ENCODE data around the gene ACYP2.

The ACYP2 gene

DNA sequence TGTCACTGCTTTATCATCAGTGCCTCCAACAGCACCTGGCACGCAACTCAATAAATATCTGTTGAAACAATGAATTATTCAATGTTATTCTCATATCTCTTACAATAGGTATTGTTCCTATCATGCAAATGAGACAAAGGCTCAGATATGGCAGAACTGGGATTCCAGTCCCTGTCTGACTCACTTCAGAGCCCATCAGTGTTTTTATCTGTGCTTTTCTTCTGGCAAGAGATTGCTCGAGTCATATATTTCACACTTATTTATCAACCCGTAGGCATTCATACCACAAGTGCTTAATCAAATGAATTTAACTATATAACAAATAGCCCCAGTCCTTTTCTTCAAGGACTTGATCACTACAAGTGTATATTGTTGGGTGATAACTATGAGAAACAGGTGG, 217.0 kb downstream of the ACYP2 start:
- TF ChIP-seq, protein P1, sequence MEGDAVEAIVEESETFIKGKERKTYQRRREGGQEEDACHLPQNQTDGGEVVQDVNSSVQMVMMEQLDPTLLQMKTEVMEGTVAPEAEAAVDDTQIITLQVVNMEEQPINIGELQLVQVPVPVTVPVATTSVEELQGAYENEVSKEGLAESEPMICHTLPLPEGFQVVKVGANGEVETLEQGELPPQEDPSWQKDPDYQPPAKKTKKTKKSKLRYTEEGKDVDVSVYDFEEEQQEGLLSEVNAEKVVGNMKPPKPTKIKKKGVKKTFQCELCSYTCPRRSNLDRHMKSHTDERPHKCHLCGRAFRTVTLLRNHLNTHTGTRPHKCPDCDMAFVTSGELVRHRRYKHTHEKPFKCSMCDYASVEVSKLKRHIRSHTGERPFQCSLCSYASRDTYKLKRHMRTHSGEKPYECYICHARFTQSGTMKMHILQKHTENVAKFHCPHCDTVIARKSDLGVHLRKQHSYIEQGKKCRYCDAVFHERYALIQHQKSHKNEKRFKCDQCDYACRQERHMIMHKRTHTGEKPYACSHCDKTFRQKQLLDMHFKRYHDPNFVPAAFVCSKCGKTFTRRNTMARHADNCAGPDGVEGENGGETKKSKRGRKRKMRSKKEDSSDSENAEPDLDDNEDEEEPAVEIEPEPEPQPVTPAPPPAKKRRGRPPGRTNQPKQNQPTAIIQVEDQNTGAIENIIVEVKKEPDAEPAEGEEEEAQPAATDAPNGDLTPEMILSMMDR (conservative IDR thresholded peaks at IDR 0.05; ENCODE audit: low read depth, low read length), result no peak
- no peak overlapping the region for H3K4me3 ChIP-seq (ENCODE audit: low read length)
- DNase-seq (ENCODE audit: low read depth), result no peak

DNA sequence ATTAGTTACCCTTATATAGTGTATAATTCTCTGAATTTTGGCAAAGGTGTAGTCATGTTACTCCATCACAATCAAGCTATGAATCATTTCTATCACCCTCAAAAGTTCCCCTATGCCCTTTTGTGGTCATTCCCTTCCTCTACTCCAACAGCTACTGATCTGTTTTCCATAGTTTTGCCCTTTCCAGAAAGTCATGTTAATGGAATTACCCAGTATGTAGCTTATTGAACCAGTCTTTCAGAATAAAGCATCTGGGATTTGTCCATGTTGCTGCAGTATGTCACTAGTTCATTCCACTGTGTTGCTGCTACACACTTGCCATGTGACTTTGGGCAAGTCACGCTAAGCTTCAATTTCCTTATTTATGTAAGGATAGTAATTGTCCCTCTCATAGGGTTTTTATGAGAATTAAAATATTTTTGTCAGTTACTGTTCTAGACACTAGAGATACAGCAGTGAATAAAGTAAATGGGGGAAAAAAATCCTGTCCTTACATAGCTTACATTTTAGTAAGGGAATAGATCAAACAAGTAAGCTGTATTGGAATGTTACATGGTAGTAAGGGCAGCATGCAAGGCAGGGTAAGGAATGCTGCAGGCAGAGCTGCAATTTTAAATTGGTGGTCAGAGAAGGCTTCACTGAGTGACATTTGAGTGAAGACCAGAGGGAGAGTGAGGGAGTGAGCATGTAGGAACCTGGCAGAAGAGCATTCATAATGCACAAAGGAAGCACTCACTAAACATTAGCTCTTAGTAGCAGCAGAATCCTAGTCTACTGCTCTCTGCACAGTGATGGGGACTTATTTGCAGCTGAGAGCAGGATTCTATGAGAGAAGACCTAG, 220.9 kb downstream of the ACYP2 start:
- TF ChIP-seq, protein P1 (conservative IDR thresholded peaks at IDR 0.05; ENCODE audit: low read depth, low read length), result no peak
- DNase-seq (ENCODE audit: low read depth), result no peak
- H3K4me3 ChIP-seq (ENCODE audit: low read length), result no peak overlapping the region

DNA sequence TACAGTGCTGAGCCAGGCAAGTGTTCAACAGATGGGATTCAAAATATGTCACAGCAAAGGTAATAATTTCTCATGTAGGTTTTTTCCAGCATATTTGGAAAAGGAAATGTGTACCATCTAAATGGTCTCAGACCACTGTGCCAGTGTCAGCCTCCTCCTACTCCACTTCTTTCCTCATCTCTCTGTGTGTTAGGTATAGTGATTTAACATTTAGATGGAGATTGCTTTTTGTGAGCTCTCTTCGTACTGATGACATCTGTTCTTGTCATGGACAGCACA, 221.5 kb downstream of the ACYP2 start:
- DNase-seq (ENCODE audit: low read depth), result no peak
- TF ChIP-seq, protein P1 (conservative IDR thresholded peaks at IDR 0.05; ENCODE audit: low read depth, low read length), result no peak
- no peak overlapping the region for H3K4me3 ChIP-seq (ENCODE audit: low read length)

DNA sequence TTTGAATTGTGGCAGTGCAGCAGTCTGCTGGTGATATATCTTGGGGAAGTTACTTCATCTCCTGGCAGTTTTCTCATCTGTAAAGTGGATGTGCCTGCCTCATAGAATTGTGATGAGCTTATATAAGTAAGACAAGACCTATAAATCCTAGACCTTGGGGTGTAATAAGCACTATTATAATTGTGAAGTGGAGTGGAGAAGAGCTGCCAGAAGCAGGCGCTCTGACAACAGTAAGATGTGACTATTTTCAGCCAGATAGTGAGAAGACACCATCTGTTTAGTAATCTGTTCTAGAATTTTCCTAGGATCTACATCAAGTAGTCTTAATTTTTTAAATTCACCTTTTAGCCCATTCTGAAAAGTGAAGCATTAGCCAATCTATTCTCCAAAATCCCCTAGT, 226.2 kb downstream of the ACYP2 start:
- TF ChIP-seq, protein P1 (conservative IDR thresholded peaks at IDR 0.05; ENCODE audit: low read depth, low read length), result no peak
- DNase-seq (ENCODE audit: low read depth), result no peak
- no peak overlapping the region for H3K4me3 ChIP-seq (ENCODE audit: low read length)

DNA sequence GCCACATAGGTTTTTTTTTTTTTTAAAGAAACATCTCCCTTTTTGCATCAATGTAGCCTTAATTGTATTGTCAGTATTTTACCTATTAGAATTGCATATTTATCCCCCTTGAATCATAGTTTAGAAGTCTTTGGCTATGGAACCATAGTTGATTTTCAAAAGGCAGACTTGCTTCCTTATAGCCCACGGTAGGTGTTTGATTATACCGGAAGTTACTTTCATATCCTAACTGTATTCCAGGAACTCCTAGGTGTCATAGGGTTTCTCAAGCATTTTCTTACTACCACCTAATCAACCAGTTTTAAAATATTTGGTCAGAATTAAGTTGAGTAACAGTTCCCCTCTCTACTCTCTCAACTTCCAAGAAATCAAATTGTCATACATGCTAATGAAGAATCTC, 227.2 kb downstream of the ACYP2 start:
- TF ChIP-seq, protein P1 (conservative IDR thresholded peaks at IDR 0.05; ENCODE audit: low read depth, low read length), result no peak
- H3K4me3 ChIP-seq (ENCODE audit: low read length), result no peak overlapping the region
- no peak for DNase-seq (ENCODE audit: low read depth)

DNA sequence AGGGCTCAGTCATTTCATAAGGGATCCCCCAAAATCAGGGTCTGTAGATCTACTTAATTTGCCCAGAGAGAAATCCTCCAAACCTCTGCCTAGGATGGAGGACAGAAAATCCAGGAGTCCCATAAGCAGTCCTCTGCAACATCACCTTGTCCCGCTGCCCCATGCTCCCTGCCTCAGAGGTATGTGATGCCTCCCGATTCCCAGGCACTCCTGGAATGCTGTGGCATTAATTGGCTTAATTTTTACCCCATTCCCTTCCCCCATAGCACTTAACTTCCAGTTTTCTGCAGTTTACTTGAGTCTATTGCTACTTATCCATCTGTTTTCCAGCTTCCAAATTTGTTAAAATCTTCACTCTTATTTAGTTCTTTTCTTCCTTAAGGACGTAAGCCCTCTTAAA, 232.2 kb downstream of the ACYP2 start:
- TF ChIP-seq, protein P1 (conservative IDR thresholded peaks at IDR 0.05; ENCODE audit: low read depth, low read length), result no peak
- no peak for DNase-seq (ENCODE audit: low read depth)
- no peak overlapping the region for H3K4me3 ChIP-seq (ENCODE audit: low read length)

DNA sequence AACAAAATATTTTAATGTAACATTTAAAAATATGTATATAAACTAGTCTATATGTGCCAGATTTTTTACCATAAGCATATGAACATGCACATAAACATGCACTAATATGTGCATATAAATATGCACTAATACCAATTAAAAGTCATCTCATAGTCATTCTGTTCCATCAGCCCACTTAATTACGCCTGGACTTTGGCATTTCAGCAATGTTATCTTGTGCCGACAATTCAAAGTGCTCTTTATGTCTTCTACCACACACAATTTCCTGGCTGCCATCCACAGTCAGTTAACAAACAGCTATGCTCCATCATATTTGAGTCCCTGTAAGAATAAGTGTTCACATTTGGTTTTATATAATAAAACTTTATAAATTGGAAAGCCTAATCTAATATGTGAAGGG, 233.2 kb downstream of the ACYP2 start:
- no peak overlapping the region for H3K4me3 ChIP-seq (ENCODE audit: low read length)
- DNase-seq (ENCODE audit: low read depth), result peak; percentile 26
- TF ChIP-seq, protein P1 (conservative IDR thresholded peaks at IDR 0.05; ENCODE audit: low read depth, low read length), result no peak
